ENCODE data around the gene INTS6L.

INTS6L gene, protein sequence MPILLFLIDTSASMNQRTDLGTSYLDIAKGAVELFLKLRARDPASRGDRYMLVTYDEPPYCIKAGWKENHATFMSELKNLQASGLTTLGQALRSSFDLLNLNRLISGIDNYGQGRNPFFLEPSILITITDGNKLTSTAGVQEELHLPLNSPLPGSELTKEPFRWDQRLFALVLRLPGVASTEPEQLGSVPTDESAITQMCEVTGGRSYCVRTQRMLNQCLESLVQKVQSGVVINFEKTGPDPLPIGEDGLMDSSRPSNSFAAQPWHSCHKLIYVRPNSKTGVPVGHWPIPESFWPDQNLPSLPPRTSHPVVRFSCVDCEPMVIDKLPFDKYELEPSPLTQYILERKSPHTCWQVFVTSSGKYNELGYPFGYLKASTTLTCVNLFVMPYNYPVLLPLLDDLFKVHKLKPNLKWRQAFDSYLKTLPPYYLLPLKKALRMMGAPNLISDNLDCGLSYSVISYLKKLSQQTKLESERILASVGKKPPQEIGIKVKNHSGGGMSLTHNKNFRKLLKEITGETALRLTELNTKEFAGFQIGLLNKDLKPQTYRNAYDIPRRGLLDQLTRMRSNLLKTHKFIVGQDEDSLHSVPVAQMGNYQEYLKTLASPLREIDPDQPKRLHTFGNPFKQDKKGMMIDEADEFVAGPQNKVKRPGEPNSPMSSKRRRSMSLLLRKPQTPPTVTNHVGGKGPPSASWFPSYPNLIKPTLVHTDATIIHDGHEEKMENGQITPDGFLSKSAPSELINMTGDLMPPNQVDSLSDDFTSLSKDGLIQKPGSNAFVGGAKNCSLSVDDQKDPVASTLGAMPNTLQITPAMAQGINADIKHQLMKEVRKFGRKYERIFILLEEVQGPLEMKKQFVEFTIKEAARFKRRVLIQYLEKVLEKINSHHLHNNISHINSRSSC

GRCh38 chrX:135520553-135521404, at the start of gene INTS6L:
Gene INTS6L, plus strand, starts transcription at chrX:135520660. Its CDS starts 333 bp downstream, at chrX:135520993.
- no peak for DNase-seq

- DNase-seq, result no peak
Measured at GRCh38 chrX:135476378-135476777, 44.1 kb upstream of the INTS6L start.

- DNase-seq, result no peak
Measured at GRCh38 chrX:135477576-135477975, 42.9 kb upstream of the INTS6L start.

GRCh38 chrX:135480076-135480475, 40.4 kb upstream of the INTS6L start:
- DNase-seq, result no peak

DNA sequence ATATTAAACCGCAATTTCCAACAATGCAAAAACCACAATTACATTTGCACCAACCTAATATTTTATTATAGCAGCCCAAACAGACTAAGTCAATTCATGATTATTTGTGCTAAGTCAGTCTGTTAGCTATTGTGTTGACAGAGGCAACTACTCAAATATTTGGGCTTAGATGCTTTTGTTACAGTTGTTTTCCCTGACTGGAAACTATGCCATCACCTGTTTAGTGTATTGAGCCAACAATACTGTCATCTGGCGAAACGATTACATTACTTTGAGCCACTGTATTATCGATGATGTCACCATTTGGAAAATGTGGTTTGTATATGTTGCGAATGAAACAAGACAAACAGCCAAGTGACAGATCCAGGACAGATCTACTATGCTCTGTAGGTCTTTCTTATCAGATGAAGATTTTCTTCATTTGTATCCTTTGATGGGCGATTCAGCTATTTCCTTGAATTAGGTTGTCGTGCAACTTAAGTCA, 38.7 kb upstream of the INTS6L start:
- no peak for DNase-seq

DNA sequence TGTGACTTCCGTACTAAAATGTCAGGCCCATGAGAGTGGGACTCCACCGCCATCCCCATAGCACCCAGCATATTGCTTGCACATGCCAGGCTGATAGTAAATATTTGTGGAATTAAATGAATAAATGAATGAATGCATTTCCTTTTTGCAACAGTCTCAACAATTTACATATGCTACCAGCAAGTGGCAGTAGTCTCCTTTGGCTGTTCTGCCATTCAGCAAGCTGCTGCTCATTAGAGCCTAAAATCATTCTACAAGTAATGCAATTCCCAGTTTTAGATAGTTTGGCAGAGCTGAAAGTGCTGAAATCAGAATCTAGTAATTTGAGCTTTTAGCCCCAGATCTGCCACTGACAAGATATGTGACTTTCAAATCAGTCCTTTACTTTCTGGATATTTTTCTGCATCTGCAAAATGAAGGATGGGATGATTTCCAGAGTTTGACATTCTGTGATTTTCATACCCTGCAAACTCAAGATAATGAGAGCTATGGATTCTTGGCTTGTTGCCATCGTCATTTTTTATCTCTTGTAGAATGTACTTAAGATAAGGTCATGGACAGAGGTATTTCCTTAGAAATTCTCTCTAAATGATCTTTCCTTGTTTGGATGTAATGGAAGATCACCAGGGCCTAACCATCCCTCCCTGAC, 35.7 kb upstream of the INTS6L start:
- DNase-seq, result no peak

GRCh38 chrX:135489542-135489941, 30.9 kb upstream of the INTS6L start:
- DNase-seq, result no peak

GRCh38 chrX:135490979-135491514, 29.4 kb upstream of the INTS6L start:
- no peak for DNase-seq

DNA sequence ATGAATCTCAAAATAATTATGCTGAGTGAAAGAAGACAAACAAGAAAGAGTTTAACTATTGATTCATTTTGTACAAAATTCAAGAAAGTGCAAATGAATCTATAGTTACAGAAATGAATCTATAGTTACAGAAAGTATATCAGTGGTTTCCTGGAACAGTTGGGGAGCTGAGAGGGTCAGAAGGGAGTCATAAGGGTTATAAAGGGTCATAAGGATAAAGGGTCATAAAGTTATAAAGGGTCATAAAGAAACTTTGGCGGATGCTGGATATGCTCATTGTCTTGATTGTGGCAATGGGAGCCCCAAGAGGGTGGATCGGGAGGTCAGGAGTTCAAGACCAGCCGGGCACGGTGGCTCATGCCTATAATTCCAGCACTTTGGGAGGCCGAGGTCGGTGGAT, 26.0 kb upstream of the INTS6L start:
- no peak for DNase-seq

GRCh38 chrX:135497736-135498135, 22.7 kb upstream of the INTS6L start:
- DNase-seq, result no peak

- DNase-seq, result no peak
Measured at GRCh38 chrX:135498236-135498635, 22.2 kb upstream of the INTS6L start.

DNA sequence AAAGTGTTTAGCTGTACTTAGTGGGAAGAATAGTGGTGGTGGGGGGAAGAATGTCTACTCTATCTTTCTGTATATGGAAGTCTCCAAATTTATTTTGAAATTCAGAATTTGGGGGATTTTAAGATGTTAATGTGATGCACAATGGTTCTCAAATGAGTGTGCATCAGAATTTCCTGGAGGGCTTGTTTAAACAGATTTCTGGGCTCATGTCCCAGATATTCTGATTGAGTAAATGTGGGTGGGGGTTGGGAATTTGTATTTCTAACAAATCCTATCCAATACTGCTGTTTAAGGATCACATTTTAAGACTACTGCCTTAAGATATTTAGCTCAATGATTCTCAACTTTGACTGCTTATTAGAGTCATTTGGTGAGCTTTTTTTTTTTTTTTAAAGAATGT, 15.1 kb upstream of the INTS6L start:
- no peak for DNase-seq

DNA sequence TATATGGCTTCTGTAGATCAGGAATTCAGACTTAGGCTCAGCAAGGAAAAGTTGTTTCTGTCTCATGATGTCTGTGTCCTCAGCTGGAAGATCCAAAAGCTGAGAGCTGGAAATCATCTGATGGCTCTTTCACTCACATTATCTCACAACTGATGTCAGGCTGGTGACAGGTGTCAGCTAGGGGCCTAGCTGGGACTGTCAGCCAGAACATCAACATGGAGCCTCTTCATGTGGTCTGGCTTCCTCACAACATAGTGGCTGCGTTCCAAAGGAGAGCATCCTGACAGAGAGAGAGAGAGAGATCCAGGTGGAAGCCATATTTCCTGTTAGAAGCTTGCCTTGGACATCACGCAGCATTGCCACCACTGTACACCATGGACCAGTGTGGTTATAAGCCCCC, 10.6 kb upstream of the INTS6L start:
- DNase-seq, result no peak

DNA sequence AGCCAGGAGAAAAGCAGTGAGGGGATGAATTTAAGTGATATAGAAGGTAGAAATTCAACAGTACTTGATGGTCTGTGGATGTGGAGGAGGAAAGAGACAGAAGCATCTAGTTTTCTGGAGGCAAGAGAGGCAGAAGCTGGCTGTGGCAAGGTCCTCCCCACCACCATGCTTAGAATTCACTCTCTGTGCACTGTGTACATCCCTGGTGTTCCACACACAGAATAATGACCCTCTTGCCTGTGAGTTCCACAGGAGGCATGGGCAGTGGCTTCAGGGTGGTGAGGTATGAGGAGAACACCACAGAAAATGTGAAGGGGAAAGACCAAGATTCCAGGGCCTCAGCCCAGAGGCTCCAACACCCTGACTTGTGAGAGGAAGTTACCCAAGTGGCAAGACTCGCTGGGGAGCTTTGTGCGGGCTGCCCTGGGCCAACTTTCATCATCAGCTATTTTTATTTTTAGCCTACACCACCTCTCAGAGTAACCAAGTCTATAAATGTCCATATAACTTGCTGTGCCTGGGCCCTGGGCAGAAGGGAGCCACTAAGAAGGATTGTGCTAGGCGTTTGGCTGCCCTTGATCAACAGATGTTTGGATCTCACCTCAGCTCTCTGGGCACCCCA, 7.8 kb upstream of the INTS6L start:
- no peak for DNase-seq

GRCh38 chrX:135513130-135513515, 7.3 kb upstream of the INTS6L start:
- DNase-seq, result no peak

GRCh38 chrX:135516376-135516775, 4.1 kb upstream of the INTS6L start:
- no peak for DNase-seq

- DNase-seq, result no peak
Measured at GRCh38 chrX:135518161-135518560, 2.3 kb upstream of the INTS6L start.

- DNase-seq, result no peak
Measured at GRCh38 chrX:135520022-135520552, 373 bp upstream of the INTS6L start.

GRCh38 chrX:135521405-135522131, 1.1 kb downstream of the INTS6L start:
- DNase-seq, result no peak

GRCh38 chrX:135522132-135522530, 1.7 kb downstream of the INTS6L start:
- no peak for DNase-seq
